ENCODE measurements around the gene HNRNPA3.

- TF ChIP-seq EP300 (IDR thresholded peaks at IDR 0.05) (no peak), CTCF (IDR thresholded peaks at IDR 0.05) (no peak)
Observed at GRCh38 chr2:177211169-177211568, 1.4 kb upstream of the HNRNPA3 start.

Data from suprapubic skin (tissue), 3 donors.